Neural crest cell (in vitro differentiated cells): ENCODE results near the gene ZNF780B. TPM values are rescaled to one million over a fixed set of nuclear protein-coding genes. Genes with fewer than 3 reads are reported as not detected.

Source experiments
- DNase-seq: peaks from one replicate; pipeline ENCODE4 v3.0.0; 2021; ENCODE audit warnings: low read depth, mixed read lengths, low spot score
- H3K27ac Mint-ChIP-seq: one replicate; pipeline ENCODE4 v1.8.0; 2021; ENCODE audit warnings: mild to moderate bottlenecking, mixed read lengths; ENCODE audit not compliant: unreplicated experiment
- H3K27me3 Mint-ChIP-seq: 2 replicates; pipeline ENCODE4 v1.8.0; 2021; ENCODE audit warnings: low read depth, mild to moderate bottlenecking, mixed read lengths
- H3K36me3 Mint-ChIP-seq: 2 replicates; pipeline ENCODE4 v1.8.0; 2021; ENCODE audit warnings: low read depth, mild to moderate bottlenecking, mixed read lengths
- H3K4me1 Mint-ChIP-seq: 2 replicates; pipeline ENCODE4 v1.8.0; 2021; ENCODE audit warnings: mixed read lengths
- H3K4me3 Mint-ChIP-seq: one replicate; pipeline ENCODE4 v1.8.0; 2021; ENCODE audit warnings: mild to moderate bottlenecking, mixed read lengths
- H3K9me3 Mint-ChIP-seq: 2 replicates; pipeline ENCODE4 v1.8.0; 2021; ENCODE audit warnings: mixed read lengths
- CTCF ChIP-seq: fragments of 200-600 bp; sonication (generic); conservative IDR thresholded peaks from 2 replicates; pipeline ENCODE4 v1.5.0; 2021; ENCODE audit warnings: antibody characterized with exemption, mild to moderate bottlenecking
- total RNA-seq: library from RNA; stranded (reverse); gene quantifications from 2 replicates; pipeline ENCODE4 v1.2.1, GENCODE V29; 2021

The ZNF780B gene
- total RNA-seq, 1 donor from 2014 or later = 27.3 TPM

DNA sequence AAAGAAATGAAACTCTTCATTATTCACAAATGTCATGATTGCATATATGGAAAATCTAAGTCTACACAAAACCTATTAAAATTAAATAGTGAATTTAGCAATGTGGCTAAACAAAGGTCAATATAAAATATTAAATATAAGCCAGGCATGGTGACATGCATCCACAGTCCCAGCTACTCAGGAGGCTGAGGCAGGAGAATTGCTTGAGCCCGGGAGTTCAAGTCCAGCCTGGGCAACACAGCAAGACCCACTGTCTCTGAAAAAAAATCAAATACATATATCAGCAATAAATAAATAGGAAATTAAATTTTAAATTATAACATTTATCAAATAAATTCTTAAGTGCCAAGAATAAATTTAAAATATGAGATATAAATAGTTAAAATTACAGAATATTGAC, 73.1 kb downstream of the ZNF780B start:
- no peak for DNase-seq
- TF ChIP-seq CTCF = no peak
- H3K4me1 Mint-ChIP-seq = no peaks in the 10 kb centered on the region
- no peak overlapping the region for H3K4me3 Mint-ChIP-seq
- peaks cover 23% of the 10 kb centered on the region for H3K9me3 Mint-ChIP-seq
- no peak overlapping the region for H3K27ac Mint-ChIP-seq
- peaks cover 70% of the 10 kb centered on the region for H3K36me3 Mint-ChIP-seq
- H3K27me3 Mint-ChIP-seq = no peaks in the 10 kb centered on the region

Other genes starting within 250 kb of the ZNF780B start
- 40.5 and 44.9 TPM in 2 replicates for gene DYRK1B, start 222.1 kb downstream of the ZNF780B start, total RNA-seq
- 473 and 489 TPM in 2 replicates for gene FBL, start 209.9 kb downstream of the ZNF780B start, total RNA-seq
- 1.0 and 1.6 TPM in 2 replicates for gene FCGBP, start 121.6 kb downstream of the ZNF780B start, total RNA-seq
- gene PSMC4, start 85.1 kb downstream of the ZNF780B start, total RNA-seq = 114 and 118 TPM in 2 replicates
- gene ZNF546, start 59.2 kb downstream of the ZNF780B start, total RNA-seq = 5.3 and 6.5 TPM in 2 replicates
- 18.5 and 24.3 TPM in 2 replicates for gene ZNF780A, start 34.7 kb upstream of the ZNF780B start, total RNA-seq
- gene MAP3K10, start 135.2 kb upstream of the ZNF780B start, total RNA-seq = 30.3 and 34.2 TPM in 2 replicates
- 1.7 and 2.5 TPM in 2 replicates for gene TTC9B, start 162.2 kb upstream of the ZNF780B start, total RNA-seq
- gene CCNP, start 170.5 kb upstream of the ZNF780B start, total RNA-seq = 0.43 and 0.47 TPM in 2 replicates
- gene AKT2, start 229.1 kb upstream of the ZNF780B start, total RNA-seq = 147 and 150 TPM in 2 replicates